HCT116 (cell line): ENCODE results near the gene FBXO30. TPM values are rescaled to one million over a fixed set of nuclear protein-coding genes. Genes with fewer than 3 reads are reported as not detected.

Source experiments
- ATAC-seq: fragments of 200-7000 bp; cut with Tn5 transposase; 2 replicates; pipeline ENCODE4 v1.9.1; 2020; ENCODE audit warnings: mild to moderate bottlenecking, moderate library complexity
- BruUV-seq: library from RNA; stranded (reverse); fragments of 400-500 nt; replicated peaks from 2 replicates; lab custom pipeline; 2021; lab: Mats Ljungman, UMichigan
- CTCF ChIA-PET: fragments of 300-600 bp; sonication (Branson Sonifier 250); formaldehyde crosslinking; loops from one replicate; lab custom pipeline; 2021; ENCODE audit warnings: antibody characterized with exemption; lab: Charles Lee
- POLR2A ChIA-PET: fragments of 300-600, 350-600 bp; sonication (Branson Sonifier 250); formaldehyde crosslinking; loops from one replicate; lab custom pipeline; 2021; ENCODE audit warnings: antibody characterized with exemption; lab: Charles Lee
- RAD21 ChIA-PET, 2 experiments: fragments of 300-600 bp; sonication (Branson Sonifier 250); formaldehyde crosslinking; loops; one replicate each; lab custom pipeline; 2023; ENCODE audit warnings: low total read pairs in 2 of 2; ENCODE audit not compliant: uncharacterized antibody in 2 of 2, unreplicated experiment in 2 of 2, low non-redundant PET in 1 of 2; lab: Charles Lee
- DNase-seq: peaks from one replicate; pipeline ENCODE4 v3.0.0-alpha.2; 2010; ENCODE audit warnings: low read depth, low spot score
- H2AFZ ChIP-seq: fragments of 200-600 bp; shearing (Covaris generic), sonication (generic); 2 replicates; pipeline ENCODE4 v1.6.1; 2017; ENCODE audit warnings: low read depth, mixed run types, mixed read lengths, antibody characterized with exemption, low read length; ENCODE audit not compliant: poor library complexity, severe bottlenecking
- H3K27ac ChIP-seq: 2 replicates; pipeline ENCODE4 v1.5.1; 2012; ENCODE audit warnings: low read depth, low read length
- H3K27me3 ChIP-seq: fragments of 200-600 bp; sonication (generic); 2 replicates; pipeline ENCODE4 v1.6.1; 2016; ENCODE audit warnings: mixed run types, low read length, mixed read lengths; ENCODE audit not compliant: insufficient read depth
- H3K36me3 ChIP-seq, 2 experiments: fragments of 200-500 bp in 1 of 2; fragments of 200-600 bp in 1 of 2; sonication (Bioruptor generic) in 1 of 2; sonication (generic) in 1 of 2; 2 replicates each; pipeline versions ENCODE4 v1.5.1 to v1.6.1; 2014 to 2016; ENCODE audit warnings: low read length in 2 of 2, inconsistent platforms in 1 of 2, mixed read lengths in 1 of 2, mixed run types in 1 of 2; ENCODE audit not compliant: insufficient read depth in 2 of 2, control insufficient read depth in 1 of 2
- H3K4me1 ChIP-seq, 2 experiments: fragments of 200-600 bp in 1 of 2; sonication (generic) in 1 of 2; 2 replicates each; pipeline versions ENCODE4 v1.5.1 to v1.6.1; 2012 to 2017; ENCODE audit warnings: low read length in 2 of 2, inconsistent platforms in 1 of 2, mild to moderate bottlenecking in 1 of 2, mixed read lengths in 1 of 2, mixed run types in 1 of 2, moderate library complexity in 1 of 2; ENCODE audit not compliant: insufficient read depth in 2 of 2, control insufficient read depth in 1 of 2
- H3K4me2 ChIP-seq: fragments of 200-600 bp; sonication (generic); 2 replicates; pipeline ENCODE4 v1.6.1; 2017; ENCODE audit warnings: mixed run types, low read length, mixed read lengths
- H3K4me3 ChIP-seq, 2 experiments: fragments of 200-600 bp in 1 of 2; sonication (generic) in 1 of 2; replicated peaks in 1 of 2; 2 replicates each; pipeline ENCODE4 v1.5.1; 2011 to 2016; ENCODE audit warnings: low read length in 2 of 2, control low read depth in 1 of 2, low read depth in 1 of 2, mild to moderate bottlenecking in 1 of 2, mixed read lengths in 1 of 2, mixed run types in 1 of 2
- H3K79me2 ChIP-seq: fragments of 200-600 bp; sonication (generic); 2 replicates; pipeline ENCODE4 v1.6.1; 2017; ENCODE audit warnings: mild to moderate bottlenecking, mixed run types, low read length, moderate library complexity, mixed read lengths; ENCODE audit not compliant: insufficient read depth
- H3K9ac ChIP-seq: fragments of 200-600 bp; sonication (generic); 2 replicates; pipeline ENCODE4 v1.6.1; 2016; ENCODE audit warnings: low read length, mixed read lengths
- H3K9me2 ChIP-seq: fragments of 200-600 bp; sonication (generic), shearing (Covaris generic); 2 replicates; pipeline ENCODE4 v1.6.1; 2017; ENCODE audit warnings: mixed run types, mild to moderate bottlenecking, moderate library complexity; ENCODE audit not compliant: insufficient read depth
- H3K9me3 ChIP-seq, 2 experiments: fragments of 200-500 bp in 1 of 2; fragments of 200-600 bp in 1 of 2; sonication (Bioruptor generic) in 1 of 2; sonication (generic) in 1 of 2; 2 replicates each; pipeline ENCODE4 v1.6.1; 2014 to 2017; ENCODE audit warnings: low read length in 2 of 2, mixed read lengths in 2 of 2, inconsistent platforms in 1 of 2, low read depth in 1 of 2, mild to moderate bottlenecking in 1 of 2, mixed run types in 1 of 2, moderate library complexity in 1 of 2; ENCODE audit not compliant: control insufficient read depth in 1 of 2, insufficient read depth in 1 of 2
- H4K20me1 ChIP-seq: fragments of 200-600 bp; sonication (generic), shearing (Covaris generic); 2 replicates; pipeline ENCODE4 v1.6.1; 2017; ENCODE audit warnings: mixed run types, mild to moderate bottlenecking, moderate library complexity; ENCODE audit not compliant: insufficient read depth
- CBX3 ChIP-seq: IDR thresholded peaks from 2 replicates; pipeline ENCODE4 v1.6.1; 2012; ENCODE audit warnings: low read depth
- CEBPB ChIP-seq: IDR thresholded peaks from 2 replicates; pipeline ENCODE4 v1.6.1; 2012; ENCODE audit warnings: low read depth
- EGR1 ChIP-seq: IDR thresholded peaks from 2 replicates; pipeline ENCODE4 v1.6.1; 2012; ENCODE audit warnings: low read depth
- ELF1 ChIP-seq: IDR thresholded peaks from 2 replicates; pipeline ENCODE4 v1.6.1; 2012; ENCODE audit warnings: low read depth, borderline replicate concordance
- EZH2 ChIP-seq: fragments of 200-600 bp; sonication (generic); IDR thresholded peaks from 2 replicates; pipeline ENCODE4 v1.6.1; 2017; ENCODE audit warnings: antibody characterized with exemption, mixed run types
- EZH2phosphoT487 ChIP-seq: fragments of 200-600 bp; IDR thresholded peaks from 2 replicates; pipeline ENCODE4 v1.6.1; 2018; ENCODE audit warnings: antibody characterized with exemption, borderline replicate concordance
- FOSL1 ChIP-seq: IDR thresholded peaks from 2 replicates; pipeline ENCODE4 v1.6.1; 2012; ENCODE audit warnings: low read depth
- JUND ChIP-seq: IDR thresholded peaks from 2 replicates; pipeline ENCODE4 v1.6.1; 2012
- POLR2A ChIP-seq: IDR thresholded peaks from 2 replicates; pipeline ENCODE4 v1.7.0; 2011; ENCODE audit warnings: borderline replicate concordance; ENCODE audit not compliant: insufficient read depth, insufficient read length; ENCODE audit errors: extremely low read depth
- POLR2AphosphoS5 ChIP-seq: IDR thresholded peaks from 2 replicates; pipeline ENCODE4 v1.6.1; 2011; ENCODE audit warnings: mild to moderate bottlenecking, low read depth, low read length, moderate library complexity
- RAD21 ChIP-seq: IDR thresholded peaks from 2 replicates; pipeline ENCODE4 v1.6.1; 2012; ENCODE audit warnings: low read depth, mild to moderate bottlenecking
- REST ChIP-seq: IDR thresholded peaks from 2 replicates; pipeline ENCODE4 v1.6.1; 2012; ENCODE audit warnings: low read depth
- SP1 ChIP-seq: IDR thresholded peaks from 2 replicates; pipeline ENCODE4 v1.6.1; 2012; ENCODE audit warnings: low read depth
- SRF ChIP-seq: IDR thresholded peaks from 2 replicates; pipeline ENCODE4 v1.6.1; 2012; ENCODE audit warnings: low read depth
- TCF7L2 ChIP-seq: IDR thresholded peaks from 2 replicates; pipeline ENCODE4 v1.7.0; 2011; ENCODE audit warnings: borderline replicate concordance, inconsistent platforms; ENCODE audit not compliant: insufficient read depth, insufficient read length; ENCODE audit errors: extremely low read depth
- YY1 ChIP-seq: IDR thresholded peaks from 2 replicates; pipeline ENCODE4 v1.6.1; 2011; ENCODE audit warnings: low read length, low read depth, moderate library complexity, mild to moderate bottlenecking; ENCODE audit not compliant: insufficient replicate concordance; ENCODE audit errors: extremely low read depth
- ZFX ChIP-seq: fragments of 450-650 bp; IDR thresholded peaks from 2 replicates; pipeline ENCODE4 v1.6.1; 2017
- ZNF274 ChIP-seq: fragments of 200-500 bp; sonication (Bioruptor generic); IDR thresholded peaks from 2 replicates; pipeline ENCODE4 v1.6.1; 2014; ENCODE audit warnings: mild to moderate bottlenecking, low read depth, low read length, inconsistent platforms
- intact Hi-C: fragments of 100-400 bp; cut with micrococcal nuclease; formaldehyde crosslinking; loops from 2 replicates; pipeline ENCODE4 v1.10.0; 2022
- total RNA-seq: library from RNA; stranded (reverse); gene quantifications from one replicate; pipeline ENCODE4 v1.2.1, GENCODE V29; 2021; ENCODE audit not compliant: unreplicated experiment
- TF ChIP-seq, protein P1 (sequence below): IDR thresholded peaks from 2 replicates; pipeline ENCODE4 v1.6.1; 2011; ENCODE audit warnings: mild to moderate bottlenecking, low read length, moderate library complexity; ENCODE audit not compliant: insufficient replicate concordance; ENCODE audit errors: extremely low read depth

FBXO30 gene
- total RNA-seq, 1 experiment from 2014 or later, result 9.1 TPM

DNA sequence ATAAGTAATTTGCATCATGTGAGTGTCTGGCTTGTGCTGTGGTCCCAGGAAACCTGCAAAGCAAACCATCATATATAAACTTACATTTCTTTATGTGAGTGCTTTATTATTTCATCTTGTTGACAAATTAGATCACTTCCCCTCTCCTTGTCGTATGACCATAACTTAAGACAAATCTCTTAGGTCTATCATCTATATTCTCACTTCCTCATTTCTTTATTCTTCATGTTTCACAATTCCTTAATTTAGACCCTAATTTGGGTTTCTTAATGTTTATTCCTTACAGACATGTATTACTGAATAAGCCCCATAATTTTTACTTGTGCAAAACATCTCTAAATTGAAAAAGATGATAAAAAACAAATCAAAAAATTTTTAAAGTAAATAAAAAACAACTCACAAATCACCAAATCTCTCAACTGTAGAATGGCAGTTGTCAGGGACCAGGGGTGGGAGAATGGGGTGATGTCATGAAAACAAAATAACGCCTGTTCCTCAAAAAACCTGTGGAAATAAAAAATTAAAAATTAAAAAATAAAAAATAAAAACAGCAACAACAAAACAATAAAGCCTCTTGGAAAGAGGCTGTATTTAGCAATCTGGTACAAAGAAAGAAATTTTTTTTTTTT, 49.5 kb upstream of the FBXO30 start:
- CTCF ChIA-PET, result no interaction called here

More for the DNA sequence above, 49.5 kb upstream of the FBXO30 start:
- H2AFZ ChIP-seq, result no peak overlapping the region
- no peak overlapping the region for H3K4me2 ChIP-seq
- TF ChIP-seq CBX3 (no peak), ZNF274 (no peak), EGR1 (no peak), POLR2AphosphoS5 (no peak), YY1 (no peak), EZH2phosphoT487 (no peak), ZFX (no peak), POLR2A (no peak), ELF1 (no peak), REST (no peak), SRF (no peak), CEBPB (no peak), FOSL1 (no peak), TCF7L2 (no peak), JUND (no peak), RAD21 (no peak), SP1 (no peak), EZH2 (no peak)
- TF ChIP-seq, protein P1, sequence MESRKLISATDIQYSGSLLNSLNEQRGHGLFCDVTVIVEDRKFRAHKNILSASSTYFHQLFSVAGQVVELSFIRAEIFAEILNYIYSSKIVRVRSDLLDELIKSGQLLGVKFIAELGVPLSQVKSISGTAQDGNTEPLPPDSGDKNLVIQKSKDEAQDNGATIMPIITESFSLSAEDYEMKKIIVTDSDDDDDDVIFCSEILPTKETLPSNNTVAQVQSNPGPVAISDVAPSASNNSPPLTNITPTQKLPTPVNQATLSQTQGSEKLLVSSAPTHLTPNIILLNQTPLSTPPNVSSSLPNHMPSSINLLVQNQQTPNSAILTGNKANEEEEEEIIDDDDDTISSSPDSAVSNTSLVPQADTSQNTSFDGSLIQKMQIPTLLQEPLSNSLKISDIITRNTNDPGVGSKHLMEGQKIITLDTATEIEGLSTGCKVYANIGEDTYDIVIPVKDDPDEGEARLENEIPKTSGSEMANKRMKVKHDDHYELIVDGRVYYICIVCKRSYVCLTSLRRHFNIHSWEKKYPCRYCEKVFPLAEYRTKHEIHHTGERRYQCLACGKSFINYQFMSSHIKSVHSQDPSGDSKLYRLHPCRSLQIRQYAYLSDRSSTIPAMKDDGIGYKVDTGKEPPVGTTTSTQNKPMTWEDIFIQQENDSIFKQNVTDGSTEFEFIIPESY, result no peak
- no peaks in the 10 kb centered on the region for H3K27me3 ChIP-seq
- no peaks in the 10 kb centered on the region for H3K36me3 ChIP-seq
- H3K4me3 ChIP-seq, result no peak overlapping the region
- POLR2A ChIA-PET, result no interaction called here
- RAD21 ChIA-PET, result no interaction called here
- no peaks in the 10 kb centered on the region for H3K79me2 ChIP-seq
- intact Hi-C loops, result no loop called here
- no peaks in the 10 kb centered on the region for H3K9me2 ChIP-seq
- ATAC-seq, result no peak
- H3K9ac ChIP-seq, result no peak overlapping the region
- no peak overlapping the region for H3K27ac ChIP-seq
- BruUV-seq, result no TSS peak
- no peaks in the 10 kb centered on the region for H3K4me1 ChIP-seq
- no peaks in the 10 kb centered on the region for H4K20me1 ChIP-seq
- peaks cover 0 to 5% of the 10 kb centered on the region in 2 experiments; a peak in 2 of 4 replicates for H3K9me3 ChIP-seq
- no peak for DNase-seq
